GM13976 (cell line): ENCODE data around the gene OS9.
A peak's percentile ranks its signal among the peaks of the same experiment; 100 is the strongest.

Experiments
- DNase-seq: peaks from one replicate; pipeline ENCODE4 v3.0.0; 2012; ENCODE audit warnings: low spot score
- in situ Hi-C: fragments of 300-500 bp; cut with MboI; formaldehyde crosslinking; loops from one replicate; pipeline ENCODE4 v1.12.0; 2022; ENCODE audit warnings: low sequenced_read_pairs, mixed read lengths, inconsistent platforms; ENCODE audit not compliant: unreplicated experiment
- TF ChIP-seq, protein P1 (sequence below): IDR thresholded peaks from 2 replicates; pipeline ENCODE4 v1.5.1; 2012; ENCODE audit warnings: borderline replicate concordance, mild to moderate bottlenecking; ENCODE audit not compliant: insufficient read depth; ENCODE audit errors: extremely low read depth, missing control alignments, control extremely low read depth

Gene OS9

DNA sequence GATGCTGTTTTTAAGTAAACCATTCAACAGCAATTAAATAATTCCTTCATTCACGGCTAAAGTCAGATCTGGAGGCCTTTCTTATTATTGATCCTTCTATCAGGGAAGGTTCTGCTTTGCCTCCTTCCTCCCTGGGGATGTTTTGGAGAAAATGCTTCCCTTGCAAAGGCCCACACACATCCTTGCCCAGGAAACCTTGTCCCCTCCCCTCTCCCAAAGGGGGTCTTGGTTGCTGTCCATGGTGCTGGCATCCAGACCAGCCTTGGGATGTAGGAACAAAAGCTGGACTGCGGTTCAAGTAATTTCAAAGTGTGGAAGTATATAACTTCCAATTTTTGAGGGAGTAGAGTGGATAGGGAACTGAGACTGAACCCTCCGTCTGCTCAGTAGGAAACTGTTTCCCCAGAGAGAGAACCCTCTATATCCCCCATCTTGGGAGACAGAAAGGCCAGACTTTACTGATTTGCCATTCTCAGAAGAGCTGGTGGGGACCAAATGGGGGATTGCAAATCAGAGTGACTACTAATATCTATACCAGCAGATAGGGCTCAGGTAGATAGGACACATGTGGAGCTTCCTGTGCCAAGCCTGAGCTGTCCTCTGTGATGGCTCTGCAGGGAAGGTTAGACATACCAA lies 66.5 kb downstream of the OS9 start:
- DNase-seq, result no peak
- TF ChIP-seq, protein P1, sequence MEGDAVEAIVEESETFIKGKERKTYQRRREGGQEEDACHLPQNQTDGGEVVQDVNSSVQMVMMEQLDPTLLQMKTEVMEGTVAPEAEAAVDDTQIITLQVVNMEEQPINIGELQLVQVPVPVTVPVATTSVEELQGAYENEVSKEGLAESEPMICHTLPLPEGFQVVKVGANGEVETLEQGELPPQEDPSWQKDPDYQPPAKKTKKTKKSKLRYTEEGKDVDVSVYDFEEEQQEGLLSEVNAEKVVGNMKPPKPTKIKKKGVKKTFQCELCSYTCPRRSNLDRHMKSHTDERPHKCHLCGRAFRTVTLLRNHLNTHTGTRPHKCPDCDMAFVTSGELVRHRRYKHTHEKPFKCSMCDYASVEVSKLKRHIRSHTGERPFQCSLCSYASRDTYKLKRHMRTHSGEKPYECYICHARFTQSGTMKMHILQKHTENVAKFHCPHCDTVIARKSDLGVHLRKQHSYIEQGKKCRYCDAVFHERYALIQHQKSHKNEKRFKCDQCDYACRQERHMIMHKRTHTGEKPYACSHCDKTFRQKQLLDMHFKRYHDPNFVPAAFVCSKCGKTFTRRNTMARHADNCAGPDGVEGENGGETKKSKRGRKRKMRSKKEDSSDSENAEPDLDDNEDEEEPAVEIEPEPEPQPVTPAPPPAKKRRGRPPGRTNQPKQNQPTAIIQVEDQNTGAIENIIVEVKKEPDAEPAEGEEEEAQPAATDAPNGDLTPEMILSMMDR, result no peak
- in situ Hi-C loops, result no loop called here

DNA sequence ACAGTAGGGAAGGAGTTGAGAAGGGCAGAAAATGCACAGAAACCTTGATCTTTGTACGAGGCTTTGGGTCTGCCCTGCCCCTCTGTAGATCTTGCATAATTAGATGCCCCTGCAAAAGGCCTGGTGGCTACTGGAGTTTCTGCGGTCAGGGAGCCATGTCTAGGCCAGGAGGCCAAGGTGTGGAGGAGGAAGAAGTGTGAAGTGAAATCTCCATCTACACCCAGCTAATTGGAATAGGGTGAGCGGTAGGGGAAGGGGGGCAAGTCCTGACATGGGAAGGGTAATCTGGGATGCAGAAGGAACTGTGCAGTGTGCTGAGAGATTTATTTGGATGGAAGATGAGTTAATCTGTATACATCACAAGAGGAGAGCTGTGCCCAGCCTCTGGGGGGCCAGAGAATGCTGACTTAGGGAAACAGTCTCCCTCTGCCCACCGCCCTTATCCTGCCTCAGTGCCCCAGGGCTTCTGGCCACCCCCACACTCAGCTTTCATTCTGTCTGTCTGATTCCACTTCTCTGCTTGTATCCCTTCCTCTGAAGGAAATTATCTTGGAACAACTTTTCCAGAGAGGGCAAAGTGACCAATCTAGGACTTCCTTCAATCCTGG lies 67.6 kb downstream of the OS9 start:
- TF ChIP-seq, protein P1, result no peak
- in situ Hi-C loops, result no loop called here
- DNase-seq, result no peak

DNA sequence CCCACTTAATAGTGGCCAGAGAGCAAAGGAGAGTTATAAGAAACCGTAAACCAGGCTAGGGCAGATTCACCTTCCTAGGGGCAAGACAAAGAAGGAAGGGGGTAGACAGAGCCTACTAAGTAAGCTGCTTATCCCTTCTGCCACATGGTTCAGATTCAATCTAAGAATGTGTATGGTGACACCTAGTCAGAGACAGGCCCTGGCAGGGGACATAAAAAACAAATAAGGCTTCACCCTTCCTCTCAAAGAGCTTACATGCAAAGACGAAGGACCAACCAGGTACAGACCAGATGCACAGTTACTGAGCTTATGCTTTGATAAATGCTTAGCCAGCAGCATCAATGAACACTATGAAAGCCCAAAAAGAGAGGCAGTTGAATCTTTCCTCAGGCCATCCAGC lies 68.5 kb downstream of the OS9 start:
- TF ChIP-seq, protein P1, result no peak
- in situ Hi-C loops, result no loop called here
- DNase-seq, result no peak

DNA sequence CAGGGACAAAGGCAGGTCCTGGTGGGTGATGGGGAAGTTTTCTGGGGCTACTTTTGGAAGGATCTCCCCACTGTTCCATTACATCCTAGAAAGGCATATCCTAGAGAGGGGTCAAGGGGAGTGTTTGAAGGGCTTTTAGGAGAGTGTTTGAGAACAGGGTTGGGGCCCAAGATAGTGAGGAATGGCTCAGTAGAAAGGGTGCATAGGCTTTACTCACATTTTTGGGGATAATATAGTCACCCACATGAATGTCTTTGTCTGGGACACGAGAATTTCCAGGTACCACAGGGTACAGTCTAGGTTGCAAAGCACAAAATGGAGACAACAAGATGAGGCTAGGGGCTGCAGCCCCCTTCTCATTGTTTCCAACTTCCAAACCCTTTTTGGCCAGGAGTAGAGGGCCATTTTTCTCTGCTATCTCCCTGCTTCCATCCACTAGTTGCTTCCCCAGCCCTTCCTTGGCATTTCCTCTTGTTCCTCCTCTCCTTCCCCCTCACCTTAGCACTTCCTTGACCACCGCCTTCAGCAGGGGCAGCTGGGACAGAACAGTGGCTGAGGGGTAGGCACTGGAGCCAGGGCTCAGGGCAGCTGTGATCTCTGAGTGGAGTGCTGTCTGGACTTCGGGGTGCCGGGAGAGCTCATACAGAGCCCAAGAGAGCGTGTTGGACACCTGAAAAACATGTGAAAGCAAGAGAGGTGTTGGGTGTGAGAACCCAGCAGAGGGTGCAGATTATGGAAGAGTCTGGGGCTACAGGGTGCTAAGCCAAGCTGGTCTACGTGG lies 70.1 kb downstream of the OS9 start:
- TF ChIP-seq, protein P1, result no peak
- in situ Hi-C loops, result no loop called here
- no peak for DNase-seq

DNA sequence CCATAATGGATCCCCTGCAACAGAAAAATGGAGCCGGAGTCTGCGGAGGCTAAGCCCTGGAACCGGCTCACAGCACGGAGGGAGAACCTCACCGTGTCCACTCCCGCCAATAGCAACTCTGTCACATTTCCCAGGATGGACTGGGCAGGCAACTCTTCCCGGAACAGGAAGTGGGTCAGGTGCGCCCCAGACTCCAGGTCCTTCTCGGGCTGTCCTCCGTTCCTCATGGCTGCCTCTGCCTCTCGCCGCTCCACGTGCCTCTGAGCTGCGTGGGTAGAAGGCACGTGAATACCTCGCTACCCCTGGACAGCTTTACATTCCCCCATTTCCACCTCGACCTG lies 70.7 kb downstream of the OS9 start:
- DNase-seq, result no peak
- in situ Hi-C loops, result no loop called here
- TF ChIP-seq, protein P1, result no peak

DNA sequence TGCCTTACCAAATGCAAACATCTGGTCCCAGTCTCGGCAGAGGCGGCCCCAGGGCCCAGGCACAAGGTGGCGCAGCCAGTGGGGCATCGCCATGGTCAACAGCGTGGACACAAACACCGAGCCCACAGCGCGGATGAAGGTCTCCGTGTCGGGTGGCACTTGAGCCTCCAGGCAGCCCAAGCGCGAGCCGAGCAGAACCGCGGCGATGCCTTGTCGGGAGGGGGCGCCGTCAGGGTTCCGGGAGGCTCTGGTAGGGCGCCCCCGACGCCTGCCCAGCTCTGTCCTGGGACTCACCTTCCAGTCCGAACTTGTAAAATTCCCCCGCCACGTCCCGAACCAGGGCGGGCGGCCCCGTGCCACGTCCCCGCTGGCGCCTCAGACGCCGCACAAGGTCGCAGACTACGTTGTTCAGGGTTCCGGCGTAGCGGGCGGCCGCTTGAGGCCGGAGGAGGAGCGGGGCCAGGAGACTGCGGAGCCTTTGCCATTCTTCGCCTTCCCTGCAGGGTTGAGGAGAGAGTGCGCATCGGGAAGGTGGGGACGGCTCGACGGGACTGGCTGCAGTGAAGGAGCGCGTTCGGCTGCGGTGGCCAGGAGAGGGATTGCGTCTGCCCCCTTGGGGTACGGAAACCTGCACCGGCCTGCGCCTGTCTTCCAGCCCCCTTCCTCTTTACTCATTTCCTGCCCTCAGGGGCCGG lies 71.2 kb downstream of the OS9 start:
- DNase-seq, result peak; percentile 72
- in situ Hi-C loops, result no loop called here
- TF ChIP-seq, protein P1, result peak; percentile 53
